Measurements from ENCODE around the gene CSTB. TPM values are rescaled to one million over a fixed set of nuclear protein-coding genes. Genes with fewer than 3 reads are reported as not detected.

CSTB gene, protein sequence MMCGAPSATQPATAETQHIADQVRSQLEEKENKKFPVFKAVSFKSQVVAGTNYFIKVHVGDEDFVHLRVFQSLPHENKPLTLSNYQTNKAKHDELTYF
- total RNA-seq, result 8.4 and 13.7 TPM in 2 replicates

DNA sequence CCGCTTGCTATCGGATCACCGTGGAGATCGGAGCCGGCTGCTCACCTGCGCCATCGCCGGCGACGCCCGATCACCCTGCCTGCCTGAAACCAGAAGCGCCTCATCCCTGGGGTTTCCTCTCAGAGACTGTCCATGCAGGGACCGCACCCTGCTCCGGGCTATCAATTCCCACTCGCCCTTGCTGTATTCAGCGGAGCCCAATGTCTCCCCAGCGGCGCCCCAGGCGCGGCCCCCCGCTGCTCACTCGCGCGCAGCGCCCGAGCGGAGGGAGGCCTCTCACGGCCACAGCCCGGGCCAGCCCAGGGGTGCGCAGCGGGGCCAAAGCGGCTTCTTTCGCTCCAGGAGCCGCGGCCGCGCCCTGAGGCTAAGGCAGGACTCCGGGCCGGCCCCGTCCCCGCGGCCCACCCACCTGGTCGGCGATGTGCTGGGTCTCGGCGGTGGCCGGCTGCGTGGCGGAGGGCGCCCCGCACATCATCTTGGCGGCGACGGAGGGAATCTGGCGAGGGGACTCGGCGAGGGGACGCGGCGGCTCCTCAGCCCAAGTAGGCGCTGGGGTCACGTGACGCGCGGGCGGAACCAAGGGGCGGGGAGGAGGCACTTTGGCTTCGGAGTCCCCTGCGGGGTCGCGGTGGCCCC lies at the start of gene CSTB:
CSTB (minus strand) TSS at position 514 of the 636 bp plus-strand sequence; CDS start at position 475, 39 bp downstream.

GRCh38 chr21:43789276-43790009 lies 13.3 kb upstream of the CSTB start, which contains the start of gene RRP1:
RRP1 (plus strand) TSS chr21:43789577; CDS start chr21:43789630, 53 bp downstream.

Other genes starting within 250 kb of the CSTB start
- 2.6 TPM in 2 replicates for gene HSF2BP, start 116.8 kb downstream of the CSTB start, total RNA-seq
- 26.0 and 37.7 TPM in 2 replicates for gene RRP1B, start 116.7 kb downstream of the CSTB start, total RNA-seq
- gene PDXK, start 57.2 kb downstream of the CSTB start, total RNA-seq, result 140 and 147 TPM in 2 replicates
- 17.6 and 30.6 TPM in 2 replicates for gene RRP1, start 13.3 kb upstream of the CSTB start, total RNA-seq
- 25.2 and 33.3 TPM in 2 replicates for gene AGPAT3, start 88.9 kb upstream of the CSTB start, total RNA-seq
- 12.7 and 13.2 TPM in 2 replicates for gene TRAPPC10, start 236.0 kb upstream of the CSTB start, total RNA-seq

All from hair follicular keratinocyte (primary cell).